ENCODE measurements around the gene PPP1R12A.

DNA sequence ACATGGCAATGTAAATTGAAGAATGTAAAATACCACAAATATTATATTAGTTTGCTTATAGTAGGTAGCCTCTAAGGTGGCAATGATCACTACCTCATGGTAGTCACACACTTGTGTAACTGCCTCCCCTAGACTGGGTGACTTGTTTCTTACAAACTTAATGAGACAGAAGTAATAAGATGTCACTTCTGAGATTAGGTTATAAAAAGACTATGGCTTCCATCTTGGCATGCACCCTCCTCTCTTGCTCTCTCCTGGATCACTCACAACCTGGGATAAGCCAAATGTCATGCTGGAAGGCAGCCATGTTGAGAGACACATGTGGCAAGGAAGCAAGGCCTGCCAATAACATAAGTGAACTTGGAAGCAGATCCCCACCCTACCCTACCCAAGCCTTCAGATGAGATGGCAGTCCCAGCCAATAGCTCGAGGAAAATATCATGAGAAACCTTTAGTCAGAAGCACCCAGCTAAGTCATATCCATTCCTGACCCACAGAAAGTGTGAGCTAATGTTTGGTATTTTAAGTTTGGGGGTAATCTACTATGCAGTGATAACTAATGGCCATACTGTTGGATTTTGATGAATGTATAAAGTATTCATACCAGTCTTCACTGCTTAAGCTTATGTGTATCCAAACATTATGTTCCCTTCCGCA, 43.3 kb downstream of the PPP1R12A start:
- TF ChIP-seq POLR2AphosphoS5 (IDR thresholded peaks at IDR 0.05): no peak
- TF ChIP-seq POLR2A (IDR thresholded peaks at IDR 0.05): no peak
- no peak for TF ChIP-seq EP300 (IDR thresholded peaks at IDR 0.05)
- TF ChIP-seq, protein P1, sequence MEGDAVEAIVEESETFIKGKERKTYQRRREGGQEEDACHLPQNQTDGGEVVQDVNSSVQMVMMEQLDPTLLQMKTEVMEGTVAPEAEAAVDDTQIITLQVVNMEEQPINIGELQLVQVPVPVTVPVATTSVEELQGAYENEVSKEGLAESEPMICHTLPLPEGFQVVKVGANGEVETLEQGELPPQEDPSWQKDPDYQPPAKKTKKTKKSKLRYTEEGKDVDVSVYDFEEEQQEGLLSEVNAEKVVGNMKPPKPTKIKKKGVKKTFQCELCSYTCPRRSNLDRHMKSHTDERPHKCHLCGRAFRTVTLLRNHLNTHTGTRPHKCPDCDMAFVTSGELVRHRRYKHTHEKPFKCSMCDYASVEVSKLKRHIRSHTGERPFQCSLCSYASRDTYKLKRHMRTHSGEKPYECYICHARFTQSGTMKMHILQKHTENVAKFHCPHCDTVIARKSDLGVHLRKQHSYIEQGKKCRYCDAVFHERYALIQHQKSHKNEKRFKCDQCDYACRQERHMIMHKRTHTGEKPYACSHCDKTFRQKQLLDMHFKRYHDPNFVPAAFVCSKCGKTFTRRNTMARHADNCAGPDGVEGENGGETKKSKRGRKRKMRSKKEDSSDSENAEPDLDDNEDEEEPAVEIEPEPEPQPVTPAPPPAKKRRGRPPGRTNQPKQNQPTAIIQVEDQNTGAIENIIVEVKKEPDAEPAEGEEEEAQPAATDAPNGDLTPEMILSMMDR (IDR thresholded peaks at IDR 0.05): no peak
